Activated CD4-positive, alpha-beta T cell treated with anti-CD3 and anti-CD28 coated beads, Interleukin-2, amount 10 ng/mL, durations not matched to agents 7 days and 5 days (primary cell): Measurements from ENCODE around the gene NR1I3. TPM values are rescaled to one million over a fixed set of nuclear protein-coding genes. Genes with fewer than 3 reads are reported as not detected.
A peak's percentile ranks its signal among the peaks of the same experiment; 100 is the strongest.

Experiments used
- CTCF ChIA-PET: fragments of 350-600 bp; sonication (Branson Sonifier 250); formaldehyde crosslinking; loops from one replicate; lab custom pipeline; 2021; ENCODE audit warnings: antibody characterized with exemption; lab: Charles Lee
- POLR2A ChIA-PET: fragments of 350-600 bp; sonication (Branson Sonifier 250); formaldehyde crosslinking; loops from one replicate; lab custom pipeline; 2021; ENCODE audit warnings: antibody characterized with exemption; lab: Charles Lee
- DNase-seq: peaks from one replicate; pipeline ENCODE4 v3.0.0-alpha.2; 2020
- H3K27ac Mint-ChIP-seq: one replicate; pipeline ENCODE4 v1.8.0; 2021; ENCODE audit warnings: mild to moderate bottlenecking, moderate library complexity, mixed read lengths
- H3K27me3 Mint-ChIP-seq: one replicate; pipeline ENCODE4 v1.8.0; 2021; ENCODE audit warnings: mixed read lengths
- H3K36me3 Mint-ChIP-seq: one replicate; pipeline ENCODE4 v1.8.0; 2021; ENCODE audit warnings: low read depth, mixed read lengths
- H3K4me1 Mint-ChIP-seq: one replicate; pipeline ENCODE4 v1.8.0; 2021; ENCODE audit warnings: mixed read lengths
- H3K4me3 Mint-ChIP-seq: one replicate; pipeline ENCODE4 v1.8.0; 2021; ENCODE audit warnings: mild to moderate bottlenecking, moderate library complexity, mixed read lengths
- H3K9me3 Mint-ChIP-seq: one replicate; pipeline ENCODE4 v1.8.0; 2021; ENCODE audit warnings: mixed read lengths
- total RNA-seq, 2 experiments: library from RNA; stranded (reverse); gene quantifications; one replicate each; pipeline ENCODE4 v1.2.3, GENCODE V29; 2021

NR1I3 gene
- total RNA-seq, 2 experiments from 2014 or later: not detected

DNA sequence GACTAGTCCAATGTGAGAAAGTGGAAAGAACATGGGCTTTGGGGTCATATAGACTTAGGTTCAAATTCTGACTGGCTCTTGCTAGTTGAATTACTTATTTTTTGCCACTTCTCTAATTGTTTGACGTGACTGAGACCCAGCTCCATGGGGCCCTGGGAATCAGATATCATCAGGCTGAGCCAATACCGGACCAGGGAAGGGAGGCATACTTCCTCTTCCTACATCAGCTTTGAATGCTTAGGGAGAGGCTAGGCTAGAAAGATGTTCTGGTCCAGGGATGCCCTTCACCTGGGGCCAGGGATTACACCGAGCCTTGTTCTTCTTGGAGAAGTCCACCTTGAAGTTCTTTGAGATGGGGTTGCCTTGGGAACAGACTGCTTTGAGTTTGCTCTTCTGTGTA is 3.7 kb upstream of the NR1I3 start:
- no peaks in the 10 kb centered on the region for H3K4me1 Mint-ChIP-seq
- no peak overlapping the region for H3K27ac Mint-ChIP-seq
- no peak overlapping the region for H3K4me3 Mint-ChIP-seq
- peaks cover 20% of the 10 kb centered on the region for H3K27me3 Mint-ChIP-seq
- DNase-seq: no peak
- ChIA-PET CTCF (no interaction called here), POLR2A (no interaction called here)
- H3K9me3 Mint-ChIP-seq: no peaks in the 10 kb centered on the region
- H3K36me3 Mint-ChIP-seq: no peaks in the 10 kb centered on the region

DNA sequence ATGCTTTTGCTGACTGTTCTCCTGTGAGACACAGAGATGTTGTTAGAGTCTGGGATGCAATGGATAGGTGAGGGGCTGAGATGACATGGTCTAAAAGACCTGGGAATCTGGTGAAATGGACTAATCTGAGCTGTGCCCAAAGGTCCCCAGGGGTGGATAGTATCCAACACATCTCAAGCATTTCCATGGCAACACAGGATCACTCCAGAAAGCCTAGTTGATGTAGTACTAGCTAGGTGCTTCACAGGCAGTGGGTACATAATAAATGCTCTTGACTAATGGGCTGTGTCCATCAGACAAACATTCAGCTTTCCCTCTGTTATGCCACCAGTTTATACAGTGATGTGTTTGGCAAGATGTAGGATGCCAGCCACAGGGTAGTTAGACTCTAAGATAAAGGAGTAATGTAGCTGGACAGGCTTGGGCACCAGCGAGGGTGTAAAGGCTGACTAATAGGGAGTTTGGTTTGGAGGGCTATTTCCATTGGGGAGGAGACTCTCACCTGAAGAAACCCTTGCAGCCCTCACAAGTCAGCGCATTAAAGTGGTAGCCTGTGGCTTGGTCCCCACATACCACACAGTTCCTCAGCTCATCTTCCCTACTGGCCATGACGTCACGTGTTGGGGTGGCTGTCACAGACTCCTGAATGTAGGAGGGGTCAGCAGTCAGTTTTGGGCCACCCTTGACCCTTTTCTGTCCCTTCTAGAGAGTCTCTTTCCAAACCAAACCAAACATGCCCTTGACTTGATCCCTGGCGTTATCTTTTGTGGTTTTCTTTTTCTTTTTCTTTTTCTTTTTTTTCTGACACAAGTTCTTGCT is 1.8 kb downstream of the NR1I3 start:
- Mint-ChIP-seq H3K36me3 (no peaks in the 10 kb centered on the region), H3K27ac (no peak overlapping the region), H3K4me1 (peaks cover 1% of the 10 kb centered on the region), H3K27me3 (peaks cover 6% of the 10 kb centered on the region), H3K9me3 (no peaks in the 10 kb centered on the region), H3K4me3 (no peak overlapping the region)
- ChIA-PET CTCF (interaction anchor here (2.0 kb wide), 1 partner anchor 10 kb away, joined by 11 read pairs; the partner anchor contains the start of gene TOMM40L), POLR2A (no interaction called here)
- no peak for DNase-seq

- peaks cover 12% of the 10 kb centered on the region for H3K4me1 Mint-ChIP-seq
- H3K27me3 Mint-ChIP-seq: no peaks in the 10 kb centered on the region
- no peak overlapping the region for H3K27ac Mint-ChIP-seq
- no peak for DNase-seq
- H3K36me3 Mint-ChIP-seq: peaks cover 17% of the 10 kb centered on the region
- ChIA-PET POLR2A (no interaction called here), CTCF (interaction anchor here (0.8 to 1.3 kb wide), 3 partner anchors 14 to 149 kb away, joined by 3 to 4 read pairs (median 3); no protein-coding TSS in a partner anchor)
- H3K9me3 Mint-ChIP-seq: no peaks in the 10 kb centered on the region
- H3K4me3 Mint-ChIP-seq: no peak overlapping the region
These were observed 4.9 kb downstream of the NR1I3 start for GRCh38 chr1:161233102-161233501.

DNA sequence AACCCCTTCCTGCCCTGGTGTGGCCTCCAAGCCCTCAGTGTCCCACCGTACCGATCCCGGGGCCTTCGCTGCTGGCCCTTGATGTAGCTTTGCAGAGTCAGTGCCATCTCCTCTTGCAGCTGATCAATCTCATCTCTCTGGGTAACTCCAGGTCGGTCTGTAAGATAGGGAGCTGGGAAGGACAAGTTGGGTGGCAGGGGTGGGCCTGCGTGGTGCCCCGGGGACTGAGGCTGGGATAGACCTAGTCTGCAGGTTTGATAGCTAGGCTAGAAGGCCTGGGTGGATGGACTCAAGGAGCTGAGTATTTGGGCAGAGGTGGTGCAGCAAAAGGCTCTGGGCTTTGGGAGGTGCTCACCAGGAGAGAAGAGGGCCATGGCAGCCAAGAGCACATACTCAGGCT is 7.2 kb downstream of the NR1I3 start:
- ChIA-PET POLR2A (no interaction called here), CTCF (interaction anchor here (0.7 to 1.5 kb wide), 10 partner anchors 9 to 154 kb away, joined by 3 to 6 read pairs (median 4); partner anchors contain the start of genes NDUFS2 and PCP4L1)
- Mint-ChIP-seq H3K27me3 (no peaks in the 10 kb centered on the region), H3K9me3 (no peaks in the 10 kb centered on the region), H3K4me1 (peaks cover 34% of the 10 kb centered on the region), H3K4me3 (no peak overlapping the region), H3K36me3 (peaks cover 21% of the 10 kb centered on the region), H3K27ac (no peak overlapping the region)
- DNase-seq: no peak

GRCh38 chr1:161229896-161230295 is 8.1 kb downstream of the NR1I3 start:
- POLR2A ChIA-PET: no interaction called here
- Mint-ChIP-seq H3K4me1 (peaks cover 40% of the 10 kb centered on the region), H3K36me3 (peaks cover 21% of the 10 kb centered on the region), H3K27me3 (no peaks in the 10 kb centered on the region), H3K9me3 (no peaks in the 10 kb centered on the region), H3K4me3 (no peak overlapping the region), H3K27ac (no peak overlapping the region)
- CTCF ChIA-PET: interaction anchor here (0.6 to 1.5 kb wide), 10 partner anchors 8 to 154 kb away, joined by 3 to 6 read pairs (median 4); partner anchors contain the start of gene NDUFS2
- DNase-seq: no peak

- H3K4me3 Mint-ChIP-seq: peak overlapping the region; percentile 95
These were observed 10.0 kb downstream of the NR1I3 start for GRCh38 chr1:161228032-161228431.

GRCh38 chr1:161227196-161227871 is 10.7 kb downstream of the NR1I3 start:
- Mint-ChIP-seq H3K27me3 (no peaks in the 10 kb centered on the region), H3K4me1 (peaks cover 45% of the 10 kb centered on the region), H3K27ac (peak overlapping the region; percentile 93), H3K36me3 (peaks cover 21% of the 10 kb centered on the region), H3K4me3 (peak overlapping the region; percentile 95), H3K9me3 (no peaks in the 10 kb centered on the region)
- ChIA-PET CTCF (interaction anchor here (0.6 to 4.4 kb wide), 15 partner anchors 8 to 691 kb away, joined by 3 to 38 read pairs (median 4); partner anchors contain the start of genes CFAP126, FCER1G and NDUFS2), POLR2A (no interaction called here)
- peak; percentile 96 for DNase-seq

More at GRCh38 chr1:161228032-161228431, 10.0 kb downstream of the NR1I3 start:
- ChIA-PET POLR2A (no interaction called here), CTCF (interaction anchor here (0.6 to 4.4 kb wide), 9 partner anchors 17 to 212 kb away, joined by 3 to 38 read pairs (median 4); partner anchors contain the start of gene NDUFS2)
- DNase-seq: no peak
- Mint-ChIP-seq H3K27me3 (no peaks in the 10 kb centered on the region), H3K4me1 (peaks cover 45% of the 10 kb centered on the region), H3K9me3 (no peaks in the 10 kb centered on the region), H3K36me3 (peaks cover 21% of the 10 kb centered on the region), H3K27ac (peak overlapping the region; percentile 84)

DNA sequence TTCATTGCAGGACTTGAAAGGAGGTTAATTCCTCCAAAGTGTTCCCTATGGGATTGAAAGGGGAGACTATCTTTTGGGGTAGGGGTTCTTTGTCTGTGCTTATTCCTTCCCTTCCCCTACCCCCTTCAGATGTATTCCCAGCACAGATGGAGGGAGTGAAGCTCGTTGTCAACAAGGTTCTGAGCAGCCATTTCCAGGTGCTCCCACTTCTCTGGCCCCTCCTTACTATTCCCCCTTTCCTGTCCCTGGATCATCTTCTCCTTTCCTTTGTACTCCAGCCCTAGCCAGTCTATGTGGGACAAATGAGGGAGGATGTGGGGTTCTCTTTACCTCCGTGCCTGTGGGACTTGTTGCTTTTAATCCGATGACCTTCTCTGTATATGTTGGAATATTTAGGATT is 11.2 kb downstream of the NR1I3 start:
- DNase-seq: no peak
- Mint-ChIP-seq H3K27me3 (no peaks in the 10 kb centered on the region), H3K4me1 (peaks cover 48% of the 10 kb centered on the region), H3K27ac (peak overlapping the region; percentile 93), H3K9me3 (no peaks in the 10 kb centered on the region), H3K4me3 (peak overlapping the region; percentile 95), H3K36me3 (peaks cover 21% of the 10 kb centered on the region)
- ChIA-PET CTCF (interaction anchor here (0.6 to 4.4 kb wide), 18 partner anchors 9 to 157 kb away, joined by 3 to 38 read pairs (median 9); partner anchors contain the start of genes CFAP126, FCER1G, PPOX and SDHC), POLR2A (no interaction called here)

- POLR2A ChIA-PET: interaction anchor here (1.3 kb wide), 1 partner anchor 24 kb away, joined by 6 read pairs; the partner anchor contains the start of gene NDUFS2
- no peaks in the 10 kb centered on the region for H3K9me3 Mint-ChIP-seq
- DNase-seq: no peak
These were observed 11.7 kb downstream of the NR1I3 start for GRCh38 chr1:161226320-161226711.

DNA sequence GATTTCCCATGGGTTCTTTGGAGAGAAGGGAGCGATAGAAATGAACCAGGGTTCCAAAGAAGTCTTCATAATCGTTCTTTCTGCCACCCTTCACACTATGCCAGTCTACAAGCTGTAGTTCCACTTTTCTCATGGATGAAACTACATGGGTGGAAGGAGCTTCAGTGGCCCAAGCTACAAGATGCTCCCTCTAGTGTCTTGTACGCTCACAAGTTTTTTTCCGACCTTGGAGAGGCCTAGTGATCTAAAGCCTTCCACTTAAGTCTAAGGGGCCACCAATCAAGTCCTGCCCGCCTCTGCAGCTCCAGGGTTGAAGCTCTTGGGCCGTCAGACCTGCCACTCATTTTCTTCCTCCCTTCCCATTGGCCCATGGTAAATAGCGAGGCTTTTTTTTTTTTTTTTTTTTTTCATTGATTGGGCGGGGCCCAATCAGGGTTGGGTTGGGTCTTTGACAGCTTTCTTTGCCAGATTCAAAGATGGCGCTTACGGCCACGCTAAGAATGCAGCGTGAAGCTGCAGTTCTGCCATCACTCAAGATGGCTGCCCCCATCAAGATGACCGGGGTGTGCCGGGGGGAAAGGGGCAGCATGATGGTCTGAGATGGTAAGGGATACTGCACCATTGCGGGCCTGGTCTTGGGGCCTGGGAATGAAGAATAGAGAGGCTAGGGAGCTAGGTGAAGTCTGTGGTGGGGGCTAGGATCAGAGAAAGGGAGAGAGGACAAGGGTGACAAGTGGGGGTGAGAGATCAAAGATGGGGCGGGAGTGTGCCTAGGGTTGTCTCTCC is 12.3 kb downstream of the NR1I3 start, which contains the start of gene TOMM40L:
Gene TOMM40L, plus strand, starts transcription at position 527 of the 786 bp plus-strand sequence. CDS start 430 bp downstream, outside the sequence.
- Mint-ChIP-seq H3K27me3 (no peaks in the 10 kb centered on the region), H3K36me3 (peaks cover 20% of the 10 kb centered on the region), H3K4me1 (peaks cover 44% of the 10 kb centered on the region), H3K27ac (peak within 1 kb of the TSS; percentile 93), H3K4me3 (peak within 1 kb of the TSS; percentile 95), H3K9me3 (no peaks in the 10 kb centered on the region)
- peak; percentile 94 for DNase-seq
- ChIA-PET CTCF (interaction anchor here (0.5 to 4.4 kb wide), 46 partner anchors 10 to 541 kb away, joined by 3 to 38 read pairs (median 4); partner anchors contain the start of genes CFAP126, DEDD, FCER1G and NDUFS2), POLR2A (interaction anchor here (0.7 to 1.3 kb wide), 4 partner anchors 23 to 88 kb away, joined by 4 to 6 read pairs (median 4); partner anchors contain the start of genes NDUFS2, PPOX and SDHC)

More at GRCh38 chr1:161226320-161226711, 11.7 kb downstream of the NR1I3 start:
- H3K4me3 Mint-ChIP-seq: peak overlapping the region; percentile 95
- H3K27ac Mint-ChIP-seq: peak overlapping the region; percentile 93
- H3K4me1 Mint-ChIP-seq: peaks cover 48% of the 10 kb centered on the region
- CTCF ChIA-PET: interaction anchor here (0.5 to 4.4 kb wide), 35 partner anchors 9 to 524 kb away, joined by 3 to 38 read pairs (median 6); partner anchors contain the start of genes CFAP126, FCER1G, NDUFS2 and NR1I3
- H3K36me3 Mint-ChIP-seq: peaks cover 21% of the 10 kb centered on the region
- H3K27me3 Mint-ChIP-seq: no peaks in the 10 kb centered on the region

GRCh38 chr1:161225178-161225533 is 12.8 kb downstream of the NR1I3 start:
- peak overlapping the region; percentile 93 for H3K27ac Mint-ChIP-seq
- DNase-seq: no peak
- no peaks in the 10 kb centered on the region for H3K27me3 Mint-ChIP-seq
- peak overlapping the region; percentile 95 for H3K4me3 Mint-ChIP-seq
- peaks cover 17% of the 10 kb centered on the region for H3K36me3 Mint-ChIP-seq
- H3K9me3 Mint-ChIP-seq: no peaks in the 10 kb centered on the region
- ChIA-PET CTCF (interaction anchor here (0.6 to 4.4 kb wide), 37 partner anchors 9 to 540 kb away, joined by 3 to 38 read pairs (median 5); partner anchors contain the start of genes CFAP126, DEDD, FCER1G and NDUFS2), POLR2A (interaction anchor here (0.7 to 1.3 kb wide), 4 partner anchors 23 to 89 kb away, joined by 4 to 6 read pairs (median 4); partner anchors contain the start of genes NDUFS2, PPOX and SDHC)
- peaks cover 45% of the 10 kb centered on the region for H3K4me1 Mint-ChIP-seq
